ENCODE measurements around the gene FZD10. TPM values are rescaled to one million over a fixed set of nuclear protein-coding genes. Genes with fewer than 3 reads are reported as not detected.

The FZD10 gene
- total and polyA plus RNA-seq, 2 of the 8 experiments (the other 6 are each of a cell fraction or from before 2014, with no cell fraction given), result 0.11 to 0.60 TPM

DNA sequence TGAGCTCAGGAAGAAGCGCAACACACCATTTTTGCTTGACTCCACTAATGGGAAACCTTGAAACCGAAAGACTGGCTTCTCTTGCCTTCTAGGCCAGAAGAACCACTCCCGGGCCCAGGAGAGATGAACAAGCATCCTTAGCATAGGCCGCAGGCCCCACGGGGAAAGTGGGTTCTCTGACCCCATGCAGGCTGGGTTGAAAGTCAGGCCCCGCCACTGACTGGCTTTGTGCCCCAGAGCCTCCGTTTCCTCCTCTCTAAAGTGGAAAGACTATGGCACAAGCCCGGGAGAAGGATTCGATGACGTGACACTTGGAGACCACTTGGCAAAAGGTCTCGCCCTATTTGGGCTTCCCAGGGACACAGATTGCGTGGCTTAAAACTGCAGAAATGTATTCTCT, 9.9 kb upstream of the FZD10 start:
- Histone ChIP-seq H3K4me3 (ENCODE audit: extremely low read depth in 1 of 4, insufficient read depth in 2 of 4, low read depth in 3 of 4, low read length in 4 of 4) (no peak overlapping the region), H3K27me3 (replicated peaks in 1 of 4; ENCODE audit: control insufficient read depth in 3 of 4, extremely low read depth in 1 of 4, insufficient read depth in 3 of 4, low read length in 3 of 4) (peaks cover 22 to 79% (median 52%) of the 10 kb centered on the region in 4 experiments), H3K23me2 (ENCODE audit: low read depth, low read length) (no peaks in the 10 kb centered on the region), H4K20me1 (replicated peaks in 1 of 2; ENCODE audit: control insufficient read depth in 1 of 2, insufficient read depth in 2 of 2, low read length in 2 of 2) (peaks cover 0 to 2% of the 10 kb centered on the region in 2 experiments), H3K56ac (replicated peaks; ENCODE audit: insufficient read length, low read depth, low read length) (no peak overlapping the region), H3K9ac (replicated peaks in 1 of 4; ENCODE audit: extremely low read depth in 1 of 4, low read depth in 3 of 4, low read length in 3 of 4) (no peak overlapping the region), H3K18ac (ENCODE audit: extremely low read depth, low read length) (no peak overlapping the region), H4K5ac (ENCODE audit: insufficient read length, low read depth, low read length) (no peak overlapping the region), H2BK120ac (replicated peaks; ENCODE audit: low read depth, low read length) (no peak overlapping the region), H3K14ac (ENCODE audit: insufficient read length) (no peak overlapping the region), H3K4me1 (replicated peaks in 1 of 4; ENCODE audit: control insufficient read depth in 3 of 4, insufficient read depth in 4 of 4, low read length in 3 of 4) (no peaks in the 10 kb centered on the region; a peak in 1 of 7 replicates), H2BK12ac (ENCODE audit: low read depth, low read length) (no peak overlapping the region), H3K23ac (ENCODE audit: insufficient read length) (no peak overlapping the region), H4K91ac (replicated peaks; ENCODE audit: insufficient read length, low read length) (no peak overlapping the region), H2BK5ac (ENCODE audit: low read depth, low read length) (no peak overlapping the region), H3K79me1 (ENCODE audit: low read depth, low read length) (no peaks in the 10 kb centered on the region), H2AFZ (ENCODE audit: low read length) (no peak overlapping the region), H3K4ac (replicated peaks; ENCODE audit: insufficient read length, low read depth, low read length) (no peak overlapping the region), H2BK20ac (ENCODE audit: low read length) (no peak overlapping the region), H2BK15ac (ENCODE audit: low read length) (no peak overlapping the region), H3K27ac (ENCODE audit: low read depth, low read length) (no peak overlapping the region), H3K79me2 (ENCODE audit: control insufficient read depth in 1 of 2, insufficient read depth in 2 of 2, low read length in 2 of 2) (no peaks in the 10 kb centered on the region), H4K8ac (ENCODE audit: extremely low read depth, insufficient read depth, low read length) (no peak overlapping the region), H2AK5ac (ENCODE audit: low read depth, low read length) (no peak overlapping the region), H3K4me2 (ENCODE audit: insufficient read depth in 1 of 2, low read depth in 2 of 2, low read length in 2 of 2) (no peak overlapping the region), H3K9me3 (ENCODE audit: insufficient read depth in 2 of 2, low read depth in 1 of 2, low read length in 1 of 2) (no peaks in the 10 kb centered on the region), H3K36me3 (ENCODE audit: control insufficient read depth in 2 of 4, insufficient read depth in 4 of 4, low read length in 3 of 4) (no peaks in the 10 kb centered on the region)
- ChIA-PET CTCF (ENCODE audit: partially characterized antibody) (interaction anchor here (0.8 to 1.7 kb wide), 3 partner anchors 10 to 184 kb away, joined by 3 to 5 read pairs (median 3); no protein-coding TSS in a partner anchor), POLR2A (ENCODE audit: partially characterized antibody) (interaction anchor here (1.1 kb wide), 1 partner anchor 9 kb away, joined by 3 read pairs; no protein-coding TSS in a partner anchor)
- TF ChIP-seq SIRT6 (IDR thresholded peaks at IDR 0.05; ENCODE audit: low read length), result no peak
- TF ChIP-seq ZNF274 (IDR thresholded peaks at IDR 0.05; ENCODE audit: borderline replicate concordance, extremely low read depth, low read length), result no peak
- no peak for TF ChIP-seq CHD1 (IDR thresholded peaks at IDR 0.05; ENCODE audit: low read depth, low read length)
- TF ChIP-seq, protein P1, sequence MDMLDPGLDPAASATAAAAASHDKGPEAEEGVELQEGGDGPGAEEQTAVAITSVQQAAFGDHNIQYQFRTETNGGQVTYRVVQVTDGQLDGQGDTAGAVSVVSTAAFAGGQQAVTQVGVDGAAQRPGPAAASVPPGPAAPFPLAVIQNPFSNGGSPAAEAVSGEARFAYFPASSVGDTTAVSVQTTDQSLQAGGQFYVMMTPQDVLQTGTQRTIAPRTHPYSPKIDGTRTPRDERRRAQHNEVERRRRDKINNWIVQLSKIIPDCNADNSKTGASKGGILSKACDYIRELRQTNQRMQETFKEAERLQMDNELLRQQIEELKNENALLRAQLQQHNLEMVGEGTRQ (IDR thresholded peaks at IDR 0.05; ENCODE audit: low read length), result no peak
- TF ChIP-seq, protein P2, sequence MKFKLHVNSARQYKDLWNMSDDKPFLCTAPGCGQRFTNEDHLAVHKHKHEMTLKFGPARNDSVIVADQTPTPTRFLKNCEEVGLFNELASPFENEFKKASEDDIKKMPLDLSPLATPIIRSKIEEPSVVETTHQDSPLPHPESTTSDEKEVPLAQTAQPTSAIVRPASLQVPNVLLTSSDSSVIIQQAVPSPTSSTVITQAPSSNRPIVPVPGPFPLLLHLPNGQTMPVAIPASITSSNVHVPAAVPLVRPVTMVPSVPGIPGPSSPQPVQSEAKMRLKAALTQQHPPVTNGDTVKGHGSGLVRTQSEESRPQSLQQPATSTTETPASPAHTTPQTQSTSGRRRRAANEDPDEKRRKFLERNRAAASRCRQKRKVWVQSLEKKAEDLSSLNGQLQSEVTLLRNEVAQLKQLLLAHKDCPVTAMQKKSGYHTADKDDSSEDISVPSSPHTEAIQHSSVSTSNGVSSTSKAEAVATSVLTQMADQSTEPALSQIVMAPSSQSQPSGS (IDR thresholded peaks at IDR 0.05; ENCODE audit: low read length), result no peak
- TF ChIP-seq, protein P3, sequence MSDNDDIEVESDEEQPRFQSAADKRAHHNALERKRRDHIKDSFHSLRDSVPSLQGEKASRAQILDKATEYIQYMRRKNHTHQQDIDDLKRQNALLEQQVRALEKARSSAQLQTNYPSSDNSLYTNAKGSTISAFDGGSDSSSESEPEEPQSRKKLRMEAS (IDR thresholded peaks at IDR 0.05), result no peak
- TF ChIP-seq TEAD4 (IDR thresholded peaks at IDR 0.05; ENCODE audit: low read depth, low read length), result no peak
- no peak for TF ChIP-seq NRF1 (IDR thresholded peaks at IDR 0.05; ENCODE audit: low read depth, low read length)
- TF ChIP-seq FOSL1 (IDR thresholded peaks at IDR 0.05; ENCODE audit: insufficient read depth, low read depth, low read length), result no peak
- no peak for TF ChIP-seq KDM5A (IDR thresholded peaks at IDR 0.05; ENCODE audit: low read length)
- no peak for TF ChIP-seq NANOG (IDR thresholded peaks at IDR 0.05; ENCODE audit: insufficient read depth, low read depth, low read length, poor library complexity, severe bottlenecking)
- no peak for FAIRE-seq
- no peak for DNase-seq (ENCODE audit: low read depth in 1 of 2, low spot score in 2 of 2)
- WGBS, 2 experiments (ENCODE audit: extremely low coverage in 1 of 2, insufficient coverage in 1 of 2, insufficient read length in 1 of 2, insufficient replicate concordance in 2 of 2, low coverage in 1 of 2, low lambda C conversion rate in 2 of 2, missing lambda C conversion rate in 1 of 2), result 87% methylated on average over 12 of the region's 12 CpGs; no CpG with 5 or more reads in 1 of the 2 experiments
